ENCODE measurements around the gene VCAN.
A peak's percentile ranks its signal among the peaks of the same experiment; 100 is the strongest.

Gene VCAN

DNA sequence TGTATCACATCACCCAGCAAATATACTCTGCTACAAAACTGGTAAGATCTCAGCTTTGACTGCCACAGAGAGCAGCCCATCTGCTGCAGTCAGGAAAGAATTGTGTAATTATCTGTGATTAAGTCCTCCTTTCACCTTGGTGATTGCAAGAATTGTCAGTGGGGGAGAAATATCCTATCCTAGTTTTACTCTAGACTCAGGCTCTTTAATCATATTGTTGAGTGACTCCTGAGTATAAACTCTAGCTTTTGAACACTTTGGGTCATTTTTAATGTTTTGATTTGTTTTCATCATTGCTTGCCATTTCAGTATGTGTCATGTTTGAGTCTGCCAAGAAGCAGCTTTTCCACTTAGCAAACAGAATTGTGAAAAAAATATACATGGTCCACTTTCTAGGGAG is 32.1 kb downstream of the VCAN start:
- H3K9me3 ChIP-seq (ENCODE audit: severe bottlenecking): no peaks in the 10 kb centered on the region
- no peak for ATAC-seq (ENCODE audit: low read depth)
- no peak overlapping the region for H3K4me3 ChIP-seq (ENCODE audit: severe bottlenecking)
- no peak overlapping the region for H3K27ac ChIP-seq (ENCODE audit: poor library complexity, severe bottlenecking)
- H3K27me3 ChIP-seq (ENCODE audit: insufficient read depth, poor library complexity, severe bottlenecking): no peaks in the 10 kb centered on the region
- TF ChIP-seq, protein P1, sequence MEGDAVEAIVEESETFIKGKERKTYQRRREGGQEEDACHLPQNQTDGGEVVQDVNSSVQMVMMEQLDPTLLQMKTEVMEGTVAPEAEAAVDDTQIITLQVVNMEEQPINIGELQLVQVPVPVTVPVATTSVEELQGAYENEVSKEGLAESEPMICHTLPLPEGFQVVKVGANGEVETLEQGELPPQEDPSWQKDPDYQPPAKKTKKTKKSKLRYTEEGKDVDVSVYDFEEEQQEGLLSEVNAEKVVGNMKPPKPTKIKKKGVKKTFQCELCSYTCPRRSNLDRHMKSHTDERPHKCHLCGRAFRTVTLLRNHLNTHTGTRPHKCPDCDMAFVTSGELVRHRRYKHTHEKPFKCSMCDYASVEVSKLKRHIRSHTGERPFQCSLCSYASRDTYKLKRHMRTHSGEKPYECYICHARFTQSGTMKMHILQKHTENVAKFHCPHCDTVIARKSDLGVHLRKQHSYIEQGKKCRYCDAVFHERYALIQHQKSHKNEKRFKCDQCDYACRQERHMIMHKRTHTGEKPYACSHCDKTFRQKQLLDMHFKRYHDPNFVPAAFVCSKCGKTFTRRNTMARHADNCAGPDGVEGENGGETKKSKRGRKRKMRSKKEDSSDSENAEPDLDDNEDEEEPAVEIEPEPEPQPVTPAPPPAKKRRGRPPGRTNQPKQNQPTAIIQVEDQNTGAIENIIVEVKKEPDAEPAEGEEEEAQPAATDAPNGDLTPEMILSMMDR (IDR thresholded peaks at IDR 0.05; ENCODE audit: poor library complexity, severe bottlenecking): no peak
- no peaks in the 10 kb centered on the region for H3K4me1 ChIP-seq (ENCODE audit: insufficient read depth, poor library complexity, severe bottlenecking)
- DNase-seq (ENCODE audit: low spot score): no peak
- no peaks in the 10 kb centered on the region for H3K36me3 ChIP-seq (ENCODE audit: low read depth)

DNA sequence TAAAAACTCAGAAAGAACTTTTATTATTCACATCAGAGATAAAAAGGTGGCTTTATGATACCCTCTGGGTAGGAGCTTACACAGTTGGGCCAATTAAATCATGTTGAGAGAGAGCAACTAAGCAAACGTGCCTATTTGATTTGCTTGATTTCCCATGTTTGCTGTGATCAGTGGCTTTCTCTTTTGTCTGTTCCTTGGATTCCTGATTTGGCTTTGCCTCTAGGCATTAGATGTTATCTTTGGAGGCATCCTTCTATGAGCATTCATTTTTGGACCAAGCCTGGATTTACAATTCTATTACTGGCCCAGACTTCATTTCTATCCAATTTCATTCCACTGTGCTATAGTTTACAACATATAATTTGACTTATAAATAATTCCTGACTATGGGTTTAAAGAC is 35.9 kb downstream of the VCAN start:
- DNase-seq (ENCODE audit: low spot score) (no peak), ATAC-seq (ENCODE audit: low read depth) (no peak)
- no peak overlapping the region for H3K4me3 ChIP-seq (ENCODE audit: severe bottlenecking)
- no peaks in the 10 kb centered on the region for H3K36me3 ChIP-seq (ENCODE audit: low read depth)
- peaks cover 4% of the 10 kb centered on the region for H3K4me1 ChIP-seq (ENCODE audit: insufficient read depth, poor library complexity, severe bottlenecking)
- no peak overlapping the region for H3K27ac ChIP-seq (ENCODE audit: poor library complexity, severe bottlenecking)
- no peaks in the 10 kb centered on the region for H3K27me3 ChIP-seq (ENCODE audit: insufficient read depth, poor library complexity, severe bottlenecking)
- TF ChIP-seq, protein P1 (IDR thresholded peaks at IDR 0.05; ENCODE audit: poor library complexity, severe bottlenecking): no peak
- H3K9me3 ChIP-seq (ENCODE audit: severe bottlenecking): no peaks in the 10 kb centered on the region

DNA sequence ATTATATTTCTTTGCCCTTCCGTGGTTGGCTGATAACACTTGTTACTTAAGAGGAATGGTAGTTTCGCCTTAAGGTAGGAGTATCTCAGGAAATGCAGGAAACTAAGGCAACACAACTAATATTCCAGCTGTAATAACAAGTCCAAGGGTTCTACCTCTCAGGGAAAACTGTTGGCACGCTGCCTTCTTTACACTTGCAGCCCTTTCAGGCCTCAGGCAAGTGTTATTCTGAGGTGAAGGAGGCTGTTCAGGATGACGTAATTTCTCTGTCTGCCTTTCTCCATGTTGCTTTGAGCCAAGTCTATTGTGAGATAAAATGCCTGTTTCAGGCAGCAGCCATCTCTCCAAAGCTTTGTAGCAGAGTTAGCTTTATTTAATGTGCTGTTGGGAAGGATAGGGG is 38.0 kb downstream of the VCAN start:
- H3K36me3 ChIP-seq (ENCODE audit: low read depth): no peaks in the 10 kb centered on the region
- no peaks in the 10 kb centered on the region for H3K9me3 ChIP-seq (ENCODE audit: severe bottlenecking)
- no peak for DNase-seq (ENCODE audit: low spot score)
- peaks cover 4% of the 10 kb centered on the region for H3K4me1 ChIP-seq (ENCODE audit: insufficient read depth, poor library complexity, severe bottlenecking)
- H3K4me3 ChIP-seq (ENCODE audit: severe bottlenecking): no peak overlapping the region
- no peak overlapping the region for H3K27ac ChIP-seq (ENCODE audit: poor library complexity, severe bottlenecking)
- peak; percentile 27; the same call in 1 of the 3 replicates for ATAC-seq (ENCODE audit: low read depth)
- TF ChIP-seq, protein P1 (IDR thresholded peaks at IDR 0.05; ENCODE audit: poor library complexity, severe bottlenecking): no peak
- H3K27me3 ChIP-seq (ENCODE audit: insufficient read depth, poor library complexity, severe bottlenecking): no peaks in the 10 kb centered on the region

DNA sequence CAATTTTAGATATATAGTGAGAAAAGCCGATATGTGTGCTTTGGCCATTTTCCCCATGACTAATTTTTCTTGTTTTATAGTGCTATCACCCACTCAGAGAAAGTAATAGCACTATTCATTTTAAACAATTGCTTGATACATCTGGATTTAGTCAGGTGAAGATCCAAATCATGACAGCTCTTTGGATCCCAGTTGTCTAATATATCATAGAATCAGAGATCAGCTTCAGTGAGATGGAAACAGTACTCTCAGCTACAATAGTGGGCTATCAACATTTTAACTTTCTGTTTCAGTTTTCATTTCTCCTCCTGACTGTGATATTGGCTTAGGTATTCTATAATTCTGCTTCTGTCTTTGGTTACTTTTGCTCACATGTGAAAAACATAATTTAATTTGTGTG is 38.7 kb downstream of the VCAN start:
- Histone ChIP-seq H3K36me3 (ENCODE audit: low read depth) (no peaks in the 10 kb centered on the region), H3K4me1 (ENCODE audit: insufficient read depth, poor library complexity, severe bottlenecking) (peaks cover 4% of the 10 kb centered on the region), H3K9me3 (ENCODE audit: severe bottlenecking) (no peaks in the 10 kb centered on the region), H3K27me3 (ENCODE audit: insufficient read depth, poor library complexity, severe bottlenecking) (no peaks in the 10 kb centered on the region), H3K4me3 (ENCODE audit: severe bottlenecking) (no peak overlapping the region), H3K27ac (ENCODE audit: poor library complexity, severe bottlenecking) (no peak overlapping the region)
- ATAC-seq (ENCODE audit: low read depth) (no peak), DNase-seq (ENCODE audit: low spot score) (no peak)
- TF ChIP-seq, protein P1 (IDR thresholded peaks at IDR 0.05; ENCODE audit: poor library complexity, severe bottlenecking): no peak

DNA sequence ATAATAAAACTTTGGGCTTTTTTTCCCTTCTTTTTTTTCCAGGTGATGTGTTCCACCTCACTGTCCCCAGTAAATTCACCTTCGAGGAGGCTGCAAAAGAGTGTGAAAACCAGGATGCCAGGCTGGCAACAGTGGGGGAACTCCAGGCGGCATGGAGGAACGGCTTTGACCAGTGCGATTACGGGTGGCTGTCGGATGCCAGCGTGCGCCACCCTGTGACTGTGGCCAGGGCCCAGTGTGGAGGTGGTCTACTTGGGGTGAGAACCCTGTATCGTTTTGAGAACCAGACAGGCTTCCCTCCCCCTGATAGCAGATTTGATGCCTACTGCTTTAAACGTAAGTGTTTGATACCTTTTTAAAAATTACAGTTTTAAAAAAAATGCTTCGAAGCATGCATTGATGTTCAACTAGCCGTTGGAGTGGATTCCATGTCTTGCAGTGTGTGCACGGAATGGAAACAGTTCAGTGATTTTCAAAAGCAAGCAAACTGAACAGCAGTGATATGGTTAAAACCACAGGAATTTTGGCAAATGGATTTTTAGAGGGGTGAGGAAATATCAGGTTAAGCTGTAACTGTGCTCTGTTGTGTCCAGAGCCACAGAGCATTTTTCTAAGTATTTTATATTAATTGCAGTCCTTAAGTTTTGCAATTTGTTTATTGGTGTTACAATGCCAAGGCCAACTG is 40.7 kb downstream of the VCAN start:
- Histone ChIP-seq H3K27me3 (ENCODE audit: insufficient read depth, poor library complexity, severe bottlenecking) (no peaks in the 10 kb centered on the region), H3K4me3 (ENCODE audit: severe bottlenecking) (no peak overlapping the region), H3K27ac (ENCODE audit: poor library complexity, severe bottlenecking) (no peak overlapping the region), H3K4me1 (ENCODE audit: insufficient read depth, poor library complexity, severe bottlenecking) (peaks cover 4% of the 10 kb centered on the region), H3K9me3 (ENCODE audit: severe bottlenecking) (no peaks in the 10 kb centered on the region), H3K36me3 (ENCODE audit: low read depth) (no peaks in the 10 kb centered on the region)
- no peak for ATAC-seq (ENCODE audit: low read depth)
- no peak for DNase-seq (ENCODE audit: low spot score)
- TF ChIP-seq, protein P1 (IDR thresholded peaks at IDR 0.05; ENCODE audit: poor library complexity, severe bottlenecking): no peak
